DMS53 (cell line): ENCODE measurements around the gene HOATZ.
A peak's percentile ranks its signal among the peaks of the same experiment; 100 is the strongest.

Experiments used
- DNase-seq: peaks from one replicate; lab custom pipeline; 2025; lab: John Stamatoyannopoulos, UW

HOATZ gene

GRCh38 chr11:111577821-111578220, 63.2 kb downstream of the HOATZ start:
- no peak for DNase-seq

- no peak for DNase-seq
Observed at GRCh38 chr11:111581341-111581740, 66.8 kb downstream of the HOATZ start.

DNA sequence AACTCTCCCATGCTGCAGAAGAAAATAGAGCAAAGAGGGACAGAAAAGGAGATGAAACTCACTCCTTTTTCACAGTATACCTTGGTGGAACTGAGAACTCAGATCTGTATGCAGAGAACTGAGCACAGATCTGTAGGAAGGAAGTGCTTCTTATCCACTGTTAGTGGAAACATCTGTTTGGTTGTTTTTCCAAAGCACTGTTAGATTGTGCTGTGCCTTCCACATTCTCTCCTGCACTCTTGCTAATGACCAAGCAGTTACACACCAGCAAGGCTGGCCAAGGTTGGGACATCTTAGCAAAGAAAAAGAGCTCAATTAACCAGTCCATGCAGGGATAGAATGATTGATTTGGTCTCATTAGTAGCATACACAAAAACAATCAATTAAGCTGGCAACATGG, 67.6 kb downstream of the HOATZ start:
- DNase-seq = no peak

DNA sequence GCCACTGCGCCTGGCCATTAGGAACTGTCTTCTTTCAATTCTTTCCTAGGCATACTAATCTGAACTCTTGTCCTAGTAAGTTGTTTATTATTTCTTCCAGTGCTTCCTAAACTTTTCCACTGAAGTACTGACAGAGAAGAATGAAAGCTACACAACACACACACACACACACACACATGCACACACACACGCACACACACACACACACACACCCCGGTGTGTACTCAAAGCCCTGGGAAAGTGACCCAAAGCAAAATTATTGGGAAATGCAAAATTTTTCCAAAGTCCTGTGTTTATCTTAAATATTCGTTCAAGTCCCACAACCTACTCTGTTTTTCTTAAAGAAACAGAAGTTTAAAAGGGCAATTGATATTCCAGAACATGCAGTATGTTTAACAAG, 68.3 kb downstream of the HOATZ start:
- DNase-seq = no peak

GRCh38 chr11:111585371-111585770, 70.8 kb downstream of the HOATZ start:
- no peak for DNase-seq

GRCh38 chr11:111586388-111586831, 71.8 kb downstream of the HOATZ start:
- peak; percentile 81 for DNase-seq
